Neural cell (in vitro differentiated cells): ENCODE measurements around the gene PRDX5. TPM values are rescaled to one million over a fixed set of nuclear protein-coding genes. Genes with fewer than 3 reads are reported as not detected.

Experiments
- H2AFZ ChIP-seq: fragments of 200-600, 300-800 bp; sonication (generic), shearing (Covaris generic); 2 replicates; pipeline ENCODE4 v1.6.0; 2014; ENCODE audit warnings: low read depth, mild to moderate bottlenecking, antibody characterized with exemption, low read length, moderate library complexity
- H3F3A ChIP-seq: fragments of 200-600 bp; shearing (Covaris generic); 2 replicates; pipeline ENCODE4 v1.6.1; 2016; ENCODE audit warnings: mild to moderate bottlenecking, moderate library complexity, mixed read lengths, antibody characterized with exemption, low read length; ENCODE audit not compliant: insufficient read depth, poor library complexity, severe bottlenecking
- H3K27ac ChIP-seq: fragments of 200-600, 300-800 bp; sonication (generic), shearing (Covaris generic); 2 replicates; pipeline ENCODE4 v1.5.1; 2014; ENCODE audit warnings: mild to moderate bottlenecking, low read length, moderate library complexity
- H3K27me3 ChIP-seq: fragments of 300-800, 200-600 bp; sonication (generic), shearing (Covaris generic); 2 replicates; pipeline ENCODE4 v1.6.0; 2014; ENCODE audit warnings: mild to moderate bottlenecking, low read depth, low read length, moderate library complexity; ENCODE audit not compliant: insufficient read depth
- H3K36me3 ChIP-seq: fragments of 300-800, 200-600 bp; sonication (generic), shearing (Covaris generic); 2 replicates; pipeline ENCODE4 v1.5.1; 2014; ENCODE audit warnings: mild to moderate bottlenecking, antibody characterized with exemption, low read length, moderate library complexity; ENCODE audit not compliant: insufficient read depth
- H3K4me2 ChIP-seq: fragments of 300-800, 200-600 bp; sonication (generic), shearing (Covaris generic); 2 replicates; pipeline ENCODE4 v1.6.0; 2014; ENCODE audit warnings: mild to moderate bottlenecking, low read length
- H3K4me3 ChIP-seq: fragments of 300-800, 200-600 bp; sonication (generic), shearing (Covaris generic); 2 replicates; pipeline ENCODE4 v1.5.1; 2014; ENCODE audit warnings: mild to moderate bottlenecking, low read length, moderate library complexity
- H3K79me2 ChIP-seq: fragments of 200-600 bp; shearing (Covaris generic); replicated peaks from 2 replicates; pipeline ENCODE4 v1.6.0; 2014; ENCODE audit warnings: mild to moderate bottlenecking, low read length, moderate library complexity; ENCODE audit not compliant: insufficient read depth
- H3K9ac ChIP-seq: fragments of 300-800, 200-600 bp; sonication (generic), shearing (Covaris generic); 2 replicates; pipeline ENCODE4 v1.6.1; 2016; ENCODE audit warnings: mild to moderate bottlenecking, low read length, mixed read lengths
- H3K9me2 ChIP-seq: fragments of 200-600 bp; shearing (Covaris generic); 2 replicates; pipeline ENCODE4 v1.6.1; 2016; ENCODE audit warnings: mild to moderate bottlenecking, low read length, mixed read lengths; ENCODE audit not compliant: insufficient read depth
- H3K9me3 ChIP-seq: fragments of 200-600, 300-800 bp; sonication (generic), shearing (Covaris generic); 2 replicates; pipeline ENCODE4 v1.6.1; 2016; ENCODE audit warnings: mild to moderate bottlenecking, mixed run types, low read length, moderate library complexity, mixed read lengths
- H4K20me1 ChIP-seq: fragments of 200-600 bp; shearing (Covaris generic); 2 replicates; pipeline ENCODE4 v1.6.1; 2016; ENCODE audit warnings: mild to moderate bottlenecking, mixed run types; ENCODE audit not compliant: insufficient read depth
- CTCF ChIP-seq: fragments of 450-650 bp; IDR thresholded peaks from 2 replicates; pipeline ENCODE4 v1.5.1; 2014; ENCODE audit warnings: antibody characterized with exemption, mild to moderate bottlenecking, moderate library complexity; ENCODE audit not compliant: poor library complexity, severe bottlenecking
- EP300 ChIP-seq: fragments of 450-650 bp; conservative IDR thresholded peaks from 2 replicates; pipeline ENCODE4 v1.6.1; 2014; ENCODE audit warnings: antibody characterized with exemption, mild to moderate bottlenecking, moderate library complexity; ENCODE audit not compliant: poor library complexity, severe bottlenecking
- EZH2 ChIP-seq: fragments of 200-600, 300-800 bp; shearing (Covaris generic), sonication (generic); IDR thresholded peaks from 2 replicates; pipeline ENCODE4 v1.6.1; 2014; ENCODE audit warnings: antibody characterized with exemption, low read length, borderline replicate concordance, mild to moderate bottlenecking; ENCODE audit not compliant: insufficient read depth, poor library complexity, severe bottlenecking
- MXI1 ChIP-seq: fragments of 450-650 bp; conservative IDR thresholded peaks from 2 replicates; pipeline ENCODE4 v1.6.1; 2014; ENCODE audit warnings: antibody characterized with exemption, mild to moderate bottlenecking; ENCODE audit not compliant: poor library complexity, severe bottlenecking
- POLR2AphosphoS5 ChIP-seq: IDR thresholded peaks from 2 replicates; pipeline ENCODE4 v1.6.1; 2012
- RAD21 ChIP-seq: fragments of 450-650 bp; conservative IDR thresholded peaks from 2 replicates; pipeline ENCODE4 v1.6.1; 2014; ENCODE audit warnings: antibody characterized with exemption, mild to moderate bottlenecking, moderate library complexity
- REST ChIP-seq: IDR thresholded peaks from 2 replicates; pipeline ENCODE4 v1.6.1; 2012; ENCODE audit warnings: borderline replicate concordance
- SMC3 ChIP-seq: fragments of 450-650 bp; conservative IDR thresholded peaks from 2 replicates; pipeline ENCODE4 v1.6.1; 2014; ENCODE audit warnings: antibody characterized with exemption, mild to moderate bottlenecking, moderate library complexity; ENCODE audit not compliant: poor library complexity
- TAF1 ChIP-seq: IDR thresholded peaks from 2 replicates; pipeline ENCODE4 v1.6.1; 2012; ENCODE audit warnings: low read depth
- polyA plus RNA-seq: library from polyadenylated mRNA; depleted of rRNA; stranded (reverse); fragments of >200 nt; gene quantifications from 2 replicates; pipeline ENCODE4 v1.2.3, GENCODE V29; 2014

The PRDX5 gene
- polyA plus RNA-seq, 1 donor from 2014 or later, result 452 TPM

DNA sequence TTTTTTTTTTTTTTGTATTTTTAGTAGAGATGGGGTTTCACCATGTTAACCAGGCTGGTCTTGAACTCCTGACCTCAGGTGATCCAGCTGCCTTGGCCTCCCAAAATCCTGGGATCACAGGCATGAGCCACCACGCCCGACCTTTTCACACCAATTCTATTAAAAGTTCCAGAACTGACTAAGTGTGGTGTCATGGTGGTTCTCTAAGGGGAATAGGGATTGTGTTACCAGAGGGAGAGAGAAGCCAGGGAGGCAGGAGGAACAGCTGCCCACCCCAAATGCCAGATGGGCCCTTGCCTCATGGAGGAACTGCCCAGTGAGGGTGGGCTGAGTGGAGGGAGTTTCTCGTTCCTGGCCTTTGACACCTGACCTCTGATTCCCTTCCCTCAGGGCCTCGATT lies 47.0 kb downstream of the PRDX5 start:
- H3K27ac ChIP-seq, result no peak overlapping the region
- no peak overlapping the region for H3K4me3 ChIP-seq
- no peak overlapping the region for H2AFZ ChIP-seq
- H3K9me2 ChIP-seq, result no peaks in the 10 kb centered on the region
- TF ChIP-seq CTCF (no peak), RAD21 (no peak), EZH2 (no peak), SMC3 (no peak), POLR2AphosphoS5 (no peak), REST (no peak), EP300 (no peak), MXI1 (no peak), TAF1 (no peak)
- H3K4me2 ChIP-seq, result no peak overlapping the region
- H3K9me3 ChIP-seq, result no peaks in the 10 kb centered on the region
- H3K79me2 ChIP-seq, result no peaks in the 10 kb centered on the region
- H3F3A ChIP-seq, result no peaks in the 10 kb centered on the region
- no peak overlapping the region for H3K9ac ChIP-seq
- no peaks in the 10 kb centered on the region for H3K27me3 ChIP-seq
- H4K20me1 ChIP-seq, result no peaks in the 10 kb centered on the region
- no peaks in the 10 kb centered on the region for H3K36me3 ChIP-seq

GRCh38 chr11:64366751-64367150 lies 48.8 kb downstream of the PRDX5 start:
- H3K4me3 ChIP-seq, result no peak overlapping the region
- no peak overlapping the region for H3K27ac ChIP-seq
- H3K9me2 ChIP-seq, result no peaks in the 10 kb centered on the region
- H3K36me3 ChIP-seq, result no peaks in the 10 kb centered on the region
- TF ChIP-seq EZH2, result no peak
- TF ChIP-seq MXI1, result no peak
- TF ChIP-seq SMC3, result no peak
- TF ChIP-seq CTCF, result no peak
- TF ChIP-seq REST, result no peak
- TF ChIP-seq RAD21, result no peak
- no peak for TF ChIP-seq TAF1
- TF ChIP-seq POLR2AphosphoS5, result no peak
- TF ChIP-seq EP300, result no peak
- H3K79me2 ChIP-seq, result no peaks in the 10 kb centered on the region
- H3K27me3 ChIP-seq, result no peaks in the 10 kb centered on the region
- no peaks in the 10 kb centered on the region for H3F3A ChIP-seq
- no peak overlapping the region for H3K4me2 ChIP-seq
- no peaks in the 10 kb centered on the region for H3K9me3 ChIP-seq
- H2AFZ ChIP-seq, result no peak overlapping the region
- no peak overlapping the region for H3K9ac ChIP-seq
- no peaks in the 10 kb centered on the region for H4K20me1 ChIP-seq
